H9 (cell line): Measurements from ENCODE around the gene DOCK2. TPM values are rescaled to one million over a fixed set of nuclear protein-coding genes. Genes with fewer than 3 reads are reported as not detected.

Source experiments
- DNase-seq: peaks from one replicate; pipeline ENCODE4 v3.0.0-alpha.2; 2017
- H2AFZ ChIP-seq: one replicate; pipeline ENCODE4 v1.6.1; 2013; ENCODE audit warnings: mild to moderate bottlenecking, low read length, control low read depth, moderate library complexity
- H2AK5ac ChIP-seq: 2 replicates; pipeline ENCODE4 v1.6.1; 2013; ENCODE audit warnings: low read length, control low read depth, mixed read lengths; ENCODE audit not compliant: insufficient read length
- H2BK120ac ChIP-seq: one replicate; pipeline ENCODE4 v1.6.1; 2013; ENCODE audit warnings: low read depth, mild to moderate bottlenecking, low read length, control low read depth, inconsistent platforms; ENCODE audit not compliant: poor library complexity, severe bottlenecking
- H2BK12ac ChIP-seq: 2 replicates; pipeline ENCODE4 v1.6.1; 2013; ENCODE audit warnings: low read length, control low read depth, mixed read lengths, low read depth; ENCODE audit not compliant: insufficient read length
- H2BK15ac ChIP-seq: 2 replicates; pipeline ENCODE4 v1.6.1; 2013; ENCODE audit warnings: low read depth, low read length, control low read depth
- H2BK20ac ChIP-seq: one replicate; pipeline ENCODE4 v1.6.1; 2013; ENCODE audit warnings: low read depth, mild to moderate bottlenecking, low read length, control low read depth, inconsistent platforms; ENCODE audit not compliant: poor library complexity, severe bottlenecking
- H2BK5ac ChIP-seq: 2 replicates; pipeline ENCODE4 v1.6.1; 2013; ENCODE audit warnings: low read length, control low read depth, mixed read lengths; ENCODE audit not compliant: insufficient read length
- H3K14ac ChIP-seq: 2 replicates; pipeline ENCODE4 v1.6.1; 2013; ENCODE audit warnings: low read length, control low read depth; ENCODE audit not compliant: insufficient read depth
- H3K18ac ChIP-seq: 2 replicates; pipeline ENCODE4 v1.6.1; 2013; ENCODE audit warnings: low read depth, mild to moderate bottlenecking, mixed read lengths, low read length, control low read depth; ENCODE audit not compliant: insufficient read length
- H3K23ac ChIP-seq: 2 replicates; pipeline ENCODE4 v1.6.1; 2013; ENCODE audit warnings: low read length, control low read depth, mixed read lengths, low read depth; ENCODE audit not compliant: insufficient read length
- H3K23me2 ChIP-seq: 2 replicates; pipeline ENCODE4 v1.6.1; 2013; ENCODE audit warnings: low read depth, mild to moderate bottlenecking, mixed read lengths, low read length, control low read depth; ENCODE audit not compliant: insufficient read length, poor library complexity, severe bottlenecking
- H3K27ac ChIP-seq: 2 replicates; pipeline ENCODE4 v1.5.1; 2013; ENCODE audit warnings: low read length, control low read depth, mixed read lengths, low read depth; ENCODE audit not compliant: insufficient read length
- H3K27me3 ChIP-seq: 2 replicates; pipeline ENCODE4 v1.6.1; 2013; ENCODE audit warnings: low read length, control low read depth, inconsistent platforms; ENCODE audit not compliant: insufficient read depth
- H3K4ac ChIP-seq: 2 replicates; pipeline ENCODE4 v1.6.1; 2013; ENCODE audit warnings: low read depth, mild to moderate bottlenecking, control low read depth, inconsistent platforms, low read length, moderate library complexity
- H3K4me1 ChIP-seq: 2 replicates; pipeline ENCODE4 v1.6.1; 2013; ENCODE audit warnings: low read length, control low read depth, inconsistent platforms; ENCODE audit not compliant: insufficient read depth
- H3K4me2 ChIP-seq: 2 replicates; pipeline ENCODE4 v1.6.1; 2013; ENCODE audit warnings: low read length, control low read depth, mixed read lengths; ENCODE audit not compliant: insufficient read length, insufficient read depth
- H3K56ac ChIP-seq: 2 replicates; pipeline ENCODE4 v1.6.1; 2013; ENCODE audit warnings: low read depth, mild to moderate bottlenecking, mixed read lengths, low read length, control low read depth; ENCODE audit not compliant: insufficient read length
- H3K79me1 ChIP-seq: 2 replicates; pipeline ENCODE4 v1.6.1; 2013; ENCODE audit warnings: low read depth, mild to moderate bottlenecking, moderate library complexity, low read length, control low read depth, inconsistent platforms; ENCODE audit not compliant: insufficient read depth, poor library complexity, severe bottlenecking
- H3K79me2 ChIP-seq: 2 replicates; pipeline ENCODE4 v1.6.1; 2013; ENCODE audit warnings: low read length, control low read depth, inconsistent platforms; ENCODE audit not compliant: insufficient read depth
- H3K9ac ChIP-seq: 2 replicates; pipeline ENCODE4 v1.6.1; 2013; ENCODE audit warnings: low read length, control low read depth, mixed read lengths; ENCODE audit not compliant: insufficient read length; ENCODE audit errors: extremely low read depth
- H3K9me3 ChIP-seq: one replicate; pipeline ENCODE4 v1.6.1; 2013; ENCODE audit warnings: low read depth, low read length, inconsistent platforms; ENCODE audit not compliant: control insufficient read depth
- H3T11ph ChIP-seq: one replicate; pipeline ENCODE4 v1.6.1; 2013; ENCODE audit warnings: mild to moderate bottlenecking, low read length, control low read depth, inconsistent platforms
- H4K20me1 ChIP-seq: one replicate; pipeline ENCODE4 v1.6.1; 2013; ENCODE audit not compliant: control insufficient read depth, insufficient read length, insufficient read depth
- H4K5ac ChIP-seq: 2 replicates; pipeline ENCODE4 v1.6.1; 2013; ENCODE audit warnings: low read depth, mild to moderate bottlenecking, mixed read lengths, low read length, control low read depth; ENCODE audit not compliant: insufficient read length
- H4K8ac ChIP-seq: replicated peaks from 2 replicates; pipeline ENCODE4 v1.6.1; 2013; ENCODE audit warnings: low read length, control low read depth, mixed read lengths, low read depth; ENCODE audit not compliant: insufficient read length
- H4K91ac ChIP-seq: 2 replicates; pipeline ENCODE4 v1.6.1; 2013; ENCODE audit warnings: low read depth, mild to moderate bottlenecking, moderate library complexity, mixed read lengths, low read length, control low read depth; ENCODE audit not compliant: insufficient read length
- H3K27ac Mint-ChIP-seq, 3 experiments: 2 replicates in 2 of 3; 3 replicates in 1 of 3; pipeline ENCODE4 v1.8.0; 2020 to 2021; ENCODE audit warnings: mixed read lengths in 3 of 3, mild to moderate bottlenecking in 1 of 3, moderate library complexity in 1 of 3
- H3K27me3 Mint-ChIP-seq: 2 replicates; pipeline ENCODE4 v1.8.0; 2021; ENCODE audit warnings: low read depth, mild to moderate bottlenecking, moderate library complexity, mixed read lengths
- H3K36me3 Mint-ChIP-seq, 3 experiments: 2 replicates in 2 of 3; 3 replicates in 1 of 3; pipeline ENCODE4 v1.8.0; 2020 to 2021; ENCODE audit warnings: low read depth in 3 of 3, mixed read lengths in 3 of 3; ENCODE audit not compliant: insufficient read depth in 1 of 3
- H3K4me1 Mint-ChIP-seq, 2 experiments: 2 replicates each; pipeline ENCODE4 v1.8.0; 2020; ENCODE audit warnings: mixed read lengths in 2 of 2
- H3K4me3 Mint-ChIP-seq, 2 experiments: 2 replicates in 1 of 2; 3 replicates in 1 of 2; pipeline ENCODE4 v1.8.0; 2020 to 2021; ENCODE audit warnings: mild to moderate bottlenecking in 2 of 2, mixed read lengths in 2 of 2, moderate library complexity in 1 of 2
- H3K9me3 Mint-ChIP-seq, 2 experiments: 2 replicates in 1 of 2; 3 replicates in 1 of 2; pipeline ENCODE4 v1.8.0; 2020; ENCODE audit warnings: mild to moderate bottlenecking in 2 of 2, mixed read lengths in 2 of 2, moderate library complexity in 1 of 2
- WGBS: extraction: QIAGEN DNeasy Blood & Tissue Kit; methylation state at CpG from one replicate; pipeline ENCODE4 v1.1.7; 2013; ENCODE audit warnings: missing lambda C conversion rate, low lambda C conversion rate, mixed read lengths; ENCODE audit not compliant: insufficient read length; ENCODE audit errors: extremely low coverage; 5-methylcytosine and 5-hydroxymethylcytosine counted together
- total RNA-seq: library from RNA; stranded (reverse); gene quantifications from 2 replicates; pipeline ENCODE4 v1.2.1, GENCODE V29; 2021
- TF ChIP-seq, protein P1 (sequence below): fragments of 200-600 bp; sonication (generic); conservative IDR thresholded peaks from 3 replicates; pipeline ENCODE4 v1.8.0; 2021; ENCODE audit warnings: antibody characterized with exemption, mild to moderate bottlenecking

DOCK2 gene
- total RNA-seq, 1 experiment from 2014 or later, result 7.8 TPM

DNA sequence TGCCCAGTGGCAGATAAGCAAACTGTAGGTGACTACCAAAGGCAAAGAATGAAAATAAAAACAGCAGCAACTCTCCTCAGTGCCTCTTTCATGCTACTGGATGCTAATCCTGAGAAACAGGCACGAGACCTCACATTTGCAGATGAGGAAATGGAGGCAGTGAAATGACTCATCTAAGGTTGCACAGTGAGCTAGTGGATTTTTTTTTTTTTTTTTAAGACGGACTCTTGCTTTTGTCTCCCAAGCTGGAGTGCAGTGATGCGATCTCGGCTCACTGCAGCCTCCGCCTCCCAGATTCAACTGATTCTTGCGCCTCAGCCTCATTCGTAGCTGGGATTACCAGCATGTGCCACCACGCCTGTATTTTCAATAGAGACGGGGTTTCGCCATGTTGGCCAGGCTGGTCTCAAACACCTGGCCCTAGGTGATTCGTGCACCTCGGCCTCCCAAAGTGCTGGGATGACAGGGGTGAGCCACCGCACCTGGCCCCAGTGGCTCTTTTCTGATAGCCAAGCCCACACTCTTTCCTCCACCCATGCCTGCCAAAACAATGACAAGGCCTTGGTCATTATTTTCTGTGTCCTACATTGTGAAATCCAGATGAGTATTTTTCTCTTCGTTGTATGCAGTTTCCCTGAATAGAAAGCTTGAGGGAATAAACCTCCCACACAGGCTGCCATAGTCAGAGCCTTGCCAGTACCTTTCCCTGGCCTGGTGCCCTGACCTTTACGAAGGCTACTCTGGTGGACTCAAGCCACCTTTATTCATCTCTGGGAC lies 19.2 kb downstream of the DOCK2 start:
- Histone ChIP-seq H4K91ac (no peak overlapping the region), H2AK5ac (no peak overlapping the region), H2BK5ac (no peak overlapping the region), H3K27me3 (no peaks in the 10 kb centered on the region), H3K56ac (no peak overlapping the region), H3K4me2 (no peak overlapping the region), H2BK15ac (no peak overlapping the region), H3K27ac (no peak overlapping the region), H3K18ac (no peak overlapping the region), H3T11ph (no peak overlapping the region), H3K23me2 (no peaks in the 10 kb centered on the region), H2BK12ac (no peak overlapping the region), H2BK20ac (no peak overlapping the region), H2BK120ac (no peak overlapping the region), H4K8ac (no peak overlapping the region), H3K9ac (no peak overlapping the region), H3K9me3 (no peaks in the 10 kb centered on the region), H3K23ac (no peak overlapping the region), H2AFZ (no peak overlapping the region), H3K4ac (no peak overlapping the region), H4K20me1 (no peaks in the 10 kb centered on the region), H4K5ac (no peak overlapping the region), H3K14ac (no peak overlapping the region), H3K79me2 (no peaks in the 10 kb centered on the region), H3K4me1 (no peaks in the 10 kb centered on the region), H3K79me1 (no peaks in the 10 kb centered on the region)
- H3K27me3 Mint-ChIP-seq, result no peaks in the 10 kb centered on the region
- peaks cover 4 to 5% of the 10 kb centered on the region in 2 experiments for H3K4me1 Mint-ChIP-seq
- WGBS, result no CpG with 5 or more reads among the region's 15 CpGs
- no peak overlapping the region for H3K27ac Mint-ChIP-seq
- TF ChIP-seq, protein P1, sequence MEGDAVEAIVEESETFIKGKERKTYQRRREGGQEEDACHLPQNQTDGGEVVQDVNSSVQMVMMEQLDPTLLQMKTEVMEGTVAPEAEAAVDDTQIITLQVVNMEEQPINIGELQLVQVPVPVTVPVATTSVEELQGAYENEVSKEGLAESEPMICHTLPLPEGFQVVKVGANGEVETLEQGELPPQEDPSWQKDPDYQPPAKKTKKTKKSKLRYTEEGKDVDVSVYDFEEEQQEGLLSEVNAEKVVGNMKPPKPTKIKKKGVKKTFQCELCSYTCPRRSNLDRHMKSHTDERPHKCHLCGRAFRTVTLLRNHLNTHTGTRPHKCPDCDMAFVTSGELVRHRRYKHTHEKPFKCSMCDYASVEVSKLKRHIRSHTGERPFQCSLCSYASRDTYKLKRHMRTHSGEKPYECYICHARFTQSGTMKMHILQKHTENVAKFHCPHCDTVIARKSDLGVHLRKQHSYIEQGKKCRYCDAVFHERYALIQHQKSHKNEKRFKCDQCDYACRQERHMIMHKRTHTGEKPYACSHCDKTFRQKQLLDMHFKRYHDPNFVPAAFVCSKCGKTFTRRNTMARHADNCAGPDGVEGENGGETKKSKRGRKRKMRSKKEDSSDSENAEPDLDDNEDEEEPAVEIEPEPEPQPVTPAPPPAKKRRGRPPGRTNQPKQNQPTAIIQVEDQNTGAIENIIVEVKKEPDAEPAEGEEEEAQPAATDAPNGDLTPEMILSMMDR, result no peak
- no peak for DNase-seq
- H3K9me3 Mint-ChIP-seq, result no peaks in the 10 kb centered on the region
- no peak overlapping the region for H3K4me3 Mint-ChIP-seq
- no peaks in the 10 kb centered on the region; a peak in 1 of 7 replicates for H3K36me3 Mint-ChIP-seq
